ENCODE results near the gene CLDN15.

DNA sequence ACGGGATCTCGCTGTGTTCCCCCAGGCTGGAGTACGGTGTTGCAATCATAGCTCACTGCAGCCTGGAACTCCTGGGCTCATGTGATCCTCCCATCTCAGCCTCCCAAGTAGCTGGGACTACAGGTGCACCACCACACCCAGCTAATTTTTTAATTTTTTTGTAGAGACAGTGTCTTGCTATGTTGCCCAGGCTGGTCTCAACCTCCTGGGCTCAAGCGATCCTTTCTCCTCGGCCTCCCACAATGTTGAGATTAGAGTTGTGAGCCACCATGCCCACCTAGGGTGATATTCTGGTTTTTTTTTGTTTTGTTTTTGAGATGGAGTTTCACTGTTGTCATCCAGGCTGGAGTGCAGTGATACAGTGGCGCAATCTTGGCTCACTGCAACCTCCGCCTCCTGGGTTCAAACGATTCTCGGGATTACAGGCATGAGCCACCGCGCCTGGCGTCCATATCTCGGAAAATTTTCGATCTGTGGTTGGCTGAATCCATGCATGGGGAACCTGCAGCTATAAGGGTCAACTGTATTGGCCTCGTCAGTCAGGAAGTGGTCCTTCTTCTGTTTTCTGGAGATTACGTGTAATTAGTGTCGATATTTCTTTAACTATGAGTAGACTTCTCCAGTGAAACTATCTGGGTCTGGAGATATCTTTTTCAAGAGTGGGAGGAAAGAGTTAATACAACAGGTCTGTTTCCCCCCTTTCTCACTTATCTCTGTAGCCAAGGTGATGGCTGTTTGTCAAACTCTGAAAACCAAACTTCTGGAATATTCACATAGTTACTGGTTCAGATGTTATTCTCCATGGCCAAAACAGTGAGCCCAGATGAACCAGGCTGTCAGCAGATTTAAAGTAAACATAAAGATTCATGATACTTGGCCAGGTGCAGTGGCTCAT is 28.3 kb upstream of the CLDN15 start:
- TF ChIP-seq, protein P1, sequence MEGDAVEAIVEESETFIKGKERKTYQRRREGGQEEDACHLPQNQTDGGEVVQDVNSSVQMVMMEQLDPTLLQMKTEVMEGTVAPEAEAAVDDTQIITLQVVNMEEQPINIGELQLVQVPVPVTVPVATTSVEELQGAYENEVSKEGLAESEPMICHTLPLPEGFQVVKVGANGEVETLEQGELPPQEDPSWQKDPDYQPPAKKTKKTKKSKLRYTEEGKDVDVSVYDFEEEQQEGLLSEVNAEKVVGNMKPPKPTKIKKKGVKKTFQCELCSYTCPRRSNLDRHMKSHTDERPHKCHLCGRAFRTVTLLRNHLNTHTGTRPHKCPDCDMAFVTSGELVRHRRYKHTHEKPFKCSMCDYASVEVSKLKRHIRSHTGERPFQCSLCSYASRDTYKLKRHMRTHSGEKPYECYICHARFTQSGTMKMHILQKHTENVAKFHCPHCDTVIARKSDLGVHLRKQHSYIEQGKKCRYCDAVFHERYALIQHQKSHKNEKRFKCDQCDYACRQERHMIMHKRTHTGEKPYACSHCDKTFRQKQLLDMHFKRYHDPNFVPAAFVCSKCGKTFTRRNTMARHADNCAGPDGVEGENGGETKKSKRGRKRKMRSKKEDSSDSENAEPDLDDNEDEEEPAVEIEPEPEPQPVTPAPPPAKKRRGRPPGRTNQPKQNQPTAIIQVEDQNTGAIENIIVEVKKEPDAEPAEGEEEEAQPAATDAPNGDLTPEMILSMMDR (IDR thresholded peaks at IDR 0.05) = no peak
- no peak for TF ChIP-seq EP300 (IDR thresholded peaks at IDR 0.05)
- no peak for TF ChIP-seq POLR2A (IDR thresholded peaks at IDR 0.05; ENCODE audit: low read length)
- no peak for TF ChIP-seq SREBF2 (IDR thresholded peaks at IDR 0.05)
- TF ChIP-seq FOSL2 (IDR thresholded peaks at IDR 0.05) = no peak
- no peak for TF ChIP-seq FOSL2 (CRISPR knock-in tag; IDR thresholded peaks at IDR 0.05)
- TF ChIP-seq, protein P2, sequence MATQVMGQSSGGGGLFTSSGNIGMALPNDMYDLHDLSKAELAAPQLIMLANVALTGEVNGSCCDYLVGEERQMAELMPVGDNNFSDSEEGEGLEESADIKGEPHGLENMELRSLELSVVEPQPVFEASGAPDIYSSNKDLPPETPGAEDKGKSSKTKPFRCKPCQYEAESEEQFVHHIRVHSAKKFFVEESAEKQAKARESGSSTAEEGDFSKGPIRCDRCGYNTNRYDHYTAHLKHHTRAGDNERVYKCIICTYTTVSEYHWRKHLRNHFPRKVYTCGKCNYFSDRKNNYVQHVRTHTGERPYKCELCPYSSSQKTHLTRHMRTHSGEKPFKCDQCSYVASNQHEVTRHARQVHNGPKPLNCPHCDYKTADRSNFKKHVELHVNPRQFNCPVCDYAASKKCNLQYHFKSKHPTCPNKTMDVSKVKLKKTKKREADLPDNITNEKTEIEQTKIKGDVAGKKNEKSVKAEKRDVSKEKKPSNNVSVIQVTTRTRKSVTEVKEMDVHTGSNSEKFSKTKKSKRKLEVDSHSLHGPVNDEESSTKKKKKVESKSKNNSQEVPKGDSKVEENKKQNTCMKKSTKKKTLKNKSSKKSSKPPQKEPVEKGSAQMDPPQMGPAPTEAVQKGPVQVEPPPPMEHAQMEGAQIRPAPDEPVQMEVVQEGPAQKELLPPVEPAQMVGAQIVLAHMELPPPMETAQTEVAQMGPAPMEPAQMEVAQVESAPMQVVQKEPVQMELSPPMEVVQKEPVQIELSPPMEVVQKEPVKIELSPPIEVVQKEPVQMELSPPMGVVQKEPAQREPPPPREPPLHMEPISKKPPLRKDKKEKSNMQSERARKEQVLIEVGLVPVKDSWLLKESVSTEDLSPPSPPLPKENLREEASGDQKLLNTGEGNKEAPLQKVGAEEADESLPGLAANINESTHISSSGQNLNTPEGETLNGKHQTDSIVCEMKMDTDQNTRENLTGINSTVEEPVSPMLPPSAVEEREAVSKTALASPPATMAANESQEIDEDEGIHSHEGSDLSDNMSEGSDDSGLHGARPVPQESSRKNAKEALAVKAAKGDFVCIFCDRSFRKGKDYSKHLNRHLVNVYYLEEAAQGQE (IDR thresholded peaks at IDR 0.05) = no peak
